Activated CD4-positive, alpha-beta T cell treated with anti-CD3 and anti-CD28 coated beads, Interleukin-2, amount 50 U/mL, for 1 hour (primary cell): ENCODE measurements around the gene CYTH2.

Source experiments
- DNase-seq: peaks from one replicate; pipeline ENCODE4 v3.0.0-alpha.2; 2020

The CYTH2 gene

DNA sequence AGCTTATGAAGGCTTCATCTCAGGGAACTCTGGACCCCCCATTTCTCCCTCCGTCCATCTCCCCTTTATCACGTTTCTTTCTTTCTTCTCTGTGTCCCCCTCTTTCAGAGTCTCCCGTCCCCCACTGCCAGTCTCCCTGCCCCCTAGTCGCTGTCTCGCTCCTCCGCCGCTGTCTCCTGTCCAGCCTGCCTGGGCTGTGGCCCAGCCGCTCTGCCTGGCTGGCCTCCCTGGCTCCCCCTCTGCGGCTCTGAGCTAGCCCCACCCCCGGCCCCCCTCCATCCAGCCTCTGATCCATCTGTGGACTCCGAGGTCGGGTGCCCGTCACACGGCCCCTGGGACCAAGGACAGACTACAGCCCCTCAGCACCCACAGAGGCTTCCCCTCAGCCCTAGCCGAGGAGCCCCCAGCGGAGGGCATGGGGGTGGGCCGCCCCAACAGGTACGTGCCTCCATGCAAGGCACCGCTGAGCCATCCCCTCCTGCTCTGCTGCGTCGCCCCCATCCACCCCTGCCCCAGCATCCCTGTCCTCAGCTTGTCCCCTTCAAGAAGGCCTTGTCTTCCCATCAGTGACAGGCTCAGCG is 14.9 kb upstream of the CYTH2 start:
- DNase-seq = no peak

DNA sequence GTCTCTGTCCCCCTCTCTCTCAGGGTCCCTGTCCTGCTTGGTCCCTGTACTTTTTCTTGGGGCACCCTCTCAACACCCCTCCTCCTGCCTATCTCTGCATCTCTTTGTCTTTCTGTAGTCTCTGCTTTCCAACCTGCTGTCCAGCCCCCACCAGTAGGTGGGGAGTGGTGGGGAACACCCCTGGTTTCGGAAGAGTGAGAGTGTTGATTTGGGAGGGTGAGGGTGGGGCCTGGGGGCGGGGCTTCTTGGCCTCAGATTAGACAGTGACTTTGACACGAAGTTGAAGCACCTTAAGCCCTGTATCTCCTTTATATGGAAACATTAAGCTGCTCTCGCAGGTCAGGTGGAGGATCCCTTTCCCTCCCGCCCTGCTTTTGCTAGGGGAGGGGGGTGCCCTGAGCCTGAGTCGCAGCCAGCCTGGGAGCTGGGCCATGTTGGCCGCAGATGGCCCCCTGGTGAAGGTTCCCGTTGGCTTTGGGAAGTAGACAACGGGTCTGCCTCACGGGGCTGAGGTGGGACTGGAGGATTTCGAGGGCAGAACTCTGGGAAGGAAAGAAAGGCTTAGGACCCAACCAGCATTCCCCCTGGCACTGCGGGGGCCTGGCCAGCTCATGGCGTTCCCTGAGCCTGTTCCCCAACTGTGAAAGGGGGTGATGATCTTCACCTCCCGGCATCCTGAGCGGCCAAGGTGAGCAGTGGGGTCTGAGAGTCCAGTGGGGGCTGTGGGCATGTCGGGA is 13.8 kb upstream of the CYTH2 start, which contains the start of gene KCNJ14:
Gene KCNJ14, plus strand, starts transcription at position 404 of the 737 bp plus-strand sequence. CDS start 6,151 bp downstream, outside the sequence.
- no peak for DNase-seq

DNA sequence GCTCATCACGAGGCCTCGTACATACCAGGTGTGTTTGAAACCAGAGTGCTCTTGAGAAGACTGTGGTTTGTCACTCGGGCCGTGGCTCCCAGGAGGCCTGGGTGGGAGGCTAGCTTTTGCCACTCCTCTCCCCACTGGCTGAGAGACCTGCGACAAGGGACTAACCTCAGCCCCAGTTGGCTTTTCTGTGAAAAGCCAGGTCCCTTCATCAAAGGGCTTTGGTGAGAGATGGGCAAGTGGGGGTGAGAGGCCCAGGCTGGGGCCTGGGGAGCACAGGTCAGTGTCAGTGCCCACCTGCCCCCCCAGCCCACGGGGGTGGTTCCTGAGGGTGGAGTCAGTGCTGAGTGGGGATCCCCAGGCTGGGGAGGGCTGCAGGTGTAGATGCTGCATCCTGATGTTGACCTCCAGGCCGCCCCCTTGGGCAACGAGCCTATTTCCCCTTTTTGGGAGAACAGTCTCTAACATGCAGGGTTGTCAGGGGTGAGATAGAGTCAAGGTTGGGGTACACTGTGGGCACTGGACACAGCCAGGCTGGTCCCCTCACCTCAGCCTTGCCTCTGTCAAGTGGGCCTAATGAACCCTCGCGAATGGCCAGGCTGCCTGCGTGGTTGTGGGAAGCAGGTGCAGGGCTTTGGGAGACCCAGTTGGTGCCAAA is 13.1 kb upstream of the CYTH2 start:
- DNase-seq = no peak

DNA sequence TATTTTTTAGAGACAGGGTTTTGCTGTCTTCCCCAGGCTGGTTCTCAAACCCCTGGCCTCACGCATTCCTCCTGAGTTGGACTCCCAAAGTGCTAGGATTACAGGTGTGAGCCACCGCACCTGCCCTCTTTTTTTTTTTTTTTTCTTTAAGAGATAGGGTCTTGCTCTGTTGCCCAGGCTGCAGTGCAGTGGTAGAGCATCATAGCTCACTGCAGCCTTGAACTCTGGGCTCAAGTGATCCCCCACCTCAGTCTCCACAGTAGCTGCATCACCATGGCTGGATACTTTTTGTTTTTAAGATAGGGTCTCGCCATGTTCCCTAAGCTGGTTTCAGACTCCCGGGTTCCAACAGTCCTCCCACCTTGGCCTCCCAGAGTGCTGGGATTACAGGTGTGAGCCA is 12.3 kb upstream of the CYTH2 start:
- DNase-seq = no peak

DNA sequence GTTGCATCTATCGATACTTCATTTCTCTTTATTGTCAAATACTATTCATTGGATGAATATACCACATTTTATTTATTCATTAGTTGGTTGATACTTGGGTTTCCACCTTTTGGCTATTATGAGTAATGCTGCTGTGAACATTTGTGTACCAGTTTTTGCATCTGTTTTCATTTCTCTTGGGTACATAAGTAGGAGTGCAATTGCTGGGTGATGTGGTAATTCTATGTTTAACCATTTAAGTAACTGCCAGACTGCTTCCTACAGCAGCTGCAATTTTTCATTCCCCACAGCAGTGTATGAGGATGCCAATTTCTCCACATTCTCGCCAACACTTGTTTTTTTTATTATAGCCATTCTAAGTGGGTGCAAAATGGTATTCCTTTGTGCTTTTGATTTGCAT is 11.2 kb upstream of the CYTH2 start:
- DNase-seq = no peak

DNA sequence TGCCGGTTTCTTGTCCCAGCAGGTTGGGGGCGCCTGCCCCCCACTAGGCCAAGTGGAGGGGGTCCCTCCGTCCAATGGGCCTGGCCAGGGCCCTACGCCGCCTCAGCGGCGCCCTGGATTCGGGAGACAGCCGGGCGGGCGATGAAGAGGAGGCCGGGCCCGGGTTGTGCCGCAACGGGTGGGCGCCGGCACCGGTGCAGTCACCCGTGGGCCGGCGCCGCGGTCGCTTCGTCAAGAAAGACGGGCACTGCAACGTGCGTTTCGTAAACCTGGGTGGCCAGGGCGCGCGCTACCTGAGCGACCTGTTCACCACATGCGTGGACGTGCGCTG is 7.6 kb upstream of the CYTH2 start:
- no peak for DNase-seq

DNA sequence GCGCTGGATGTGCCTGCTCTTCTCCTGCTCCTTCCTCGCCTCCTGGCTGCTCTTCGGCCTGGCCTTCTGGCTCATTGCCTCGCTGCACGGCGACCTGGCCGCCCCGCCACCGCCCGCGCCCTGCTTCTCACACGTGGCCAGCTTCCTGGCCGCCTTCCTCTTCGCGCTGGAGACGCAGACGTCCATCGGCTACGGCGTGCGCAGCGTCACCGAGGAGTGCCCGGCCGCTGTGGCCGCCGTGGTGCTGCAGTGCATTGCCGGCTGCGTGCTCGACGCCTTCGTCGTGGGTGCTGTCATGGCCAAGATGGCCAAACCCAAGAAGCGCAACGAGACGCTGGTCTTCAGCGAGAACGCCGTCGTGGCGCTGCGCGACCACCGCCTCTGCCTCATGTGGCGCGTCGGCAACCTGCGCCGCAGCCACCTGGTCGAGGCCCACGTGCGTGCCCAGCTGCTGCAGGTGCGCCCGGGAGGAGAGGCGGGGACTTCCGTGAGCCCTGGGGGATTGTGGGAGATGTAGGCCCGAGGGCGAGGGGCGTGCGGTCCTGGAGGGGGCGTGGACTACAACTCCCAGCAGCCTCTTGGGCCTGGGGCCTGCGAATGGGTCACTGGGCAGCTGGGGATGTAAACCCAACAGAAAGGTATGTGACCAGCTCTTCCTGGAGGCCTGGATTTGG is 7.0 kb upstream of the CYTH2 start:
- no peak for DNase-seq

DNA sequence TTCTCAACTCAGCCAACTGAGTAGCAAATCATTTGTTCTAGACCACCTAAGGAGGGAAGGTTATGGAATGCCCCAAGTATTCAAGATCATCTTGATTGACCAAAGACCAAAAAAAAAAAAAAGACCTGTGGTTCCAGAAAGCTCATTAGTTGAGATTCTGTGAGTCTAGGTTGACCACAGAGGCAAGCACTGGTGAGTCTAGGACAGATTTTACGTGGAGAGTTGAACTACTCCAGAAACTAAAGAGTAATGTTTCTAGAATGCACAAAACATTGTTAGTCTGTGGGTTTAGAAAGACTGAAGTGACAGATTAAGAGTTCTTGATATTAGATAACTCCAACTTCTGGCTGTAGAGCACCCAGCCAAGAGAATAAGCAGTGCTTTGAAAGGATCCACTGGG is 4.0 kb upstream of the CYTH2 start:
- no peak for DNase-seq

DNA sequence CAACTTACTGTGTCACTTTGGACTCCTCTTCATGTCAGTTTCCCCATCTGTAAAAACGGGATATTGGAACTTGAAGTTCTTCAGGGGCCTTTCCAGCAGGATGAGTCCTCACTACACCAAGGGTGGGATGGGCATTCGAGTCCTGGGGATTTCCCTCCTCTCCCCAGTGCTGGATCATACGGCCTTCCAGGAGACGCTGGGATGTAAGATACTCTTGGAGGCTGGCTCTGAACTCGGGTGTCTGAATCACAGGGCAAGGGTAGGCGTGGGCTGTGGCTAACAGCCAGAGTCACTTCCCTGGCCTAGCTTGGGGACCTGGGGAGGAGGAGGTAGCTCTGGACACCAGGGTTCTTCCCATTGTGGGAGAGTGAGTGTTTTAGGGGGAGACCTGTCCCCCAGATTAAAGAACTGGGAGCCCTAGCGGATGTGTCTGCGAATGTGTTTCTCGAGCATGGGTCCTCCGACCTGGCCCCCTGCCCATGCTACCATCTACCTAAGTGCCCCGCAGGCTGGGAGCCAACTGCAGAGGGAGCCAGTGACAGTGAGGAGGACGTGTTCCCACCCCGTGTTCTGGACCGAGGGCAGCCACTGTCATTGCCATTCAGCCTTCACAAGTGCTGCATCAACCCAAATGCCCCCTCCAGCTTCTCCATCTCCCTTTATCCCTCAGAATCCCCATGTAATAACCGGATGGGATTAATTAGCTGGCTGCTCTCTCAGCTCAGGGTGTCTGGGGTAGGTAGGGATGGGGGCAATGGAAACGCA is 2.4 kb upstream of the CYTH2 start:
- DNase-seq = no peak

DNA sequence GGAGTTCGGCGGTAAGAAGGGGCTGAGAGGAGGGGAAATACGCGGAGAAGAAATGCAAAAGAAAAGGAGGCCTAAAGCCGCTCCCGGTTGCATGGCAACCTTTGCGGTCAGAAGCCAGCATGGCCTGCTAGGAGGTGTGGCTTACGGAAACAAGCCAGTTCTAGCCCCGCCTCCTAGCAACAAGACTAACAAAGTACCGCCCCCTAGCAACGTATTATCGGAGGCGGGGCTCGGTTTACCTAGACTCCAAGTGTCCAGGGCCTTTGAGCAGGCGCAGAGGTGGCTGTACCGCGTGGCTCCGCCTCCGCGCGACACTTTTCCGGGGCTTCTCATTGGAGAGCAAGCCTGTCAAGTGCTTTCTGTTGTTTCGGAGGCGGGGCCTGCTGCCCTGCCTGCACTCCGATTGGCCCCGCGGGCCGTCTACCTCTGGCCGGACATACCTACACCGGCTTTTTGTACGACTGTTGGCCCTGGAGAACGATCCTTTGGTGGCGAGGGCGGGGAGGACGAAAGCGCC is 339 bp upstream of the CYTH2 start:
- DNase-seq = peak; percentile 99

DNA sequence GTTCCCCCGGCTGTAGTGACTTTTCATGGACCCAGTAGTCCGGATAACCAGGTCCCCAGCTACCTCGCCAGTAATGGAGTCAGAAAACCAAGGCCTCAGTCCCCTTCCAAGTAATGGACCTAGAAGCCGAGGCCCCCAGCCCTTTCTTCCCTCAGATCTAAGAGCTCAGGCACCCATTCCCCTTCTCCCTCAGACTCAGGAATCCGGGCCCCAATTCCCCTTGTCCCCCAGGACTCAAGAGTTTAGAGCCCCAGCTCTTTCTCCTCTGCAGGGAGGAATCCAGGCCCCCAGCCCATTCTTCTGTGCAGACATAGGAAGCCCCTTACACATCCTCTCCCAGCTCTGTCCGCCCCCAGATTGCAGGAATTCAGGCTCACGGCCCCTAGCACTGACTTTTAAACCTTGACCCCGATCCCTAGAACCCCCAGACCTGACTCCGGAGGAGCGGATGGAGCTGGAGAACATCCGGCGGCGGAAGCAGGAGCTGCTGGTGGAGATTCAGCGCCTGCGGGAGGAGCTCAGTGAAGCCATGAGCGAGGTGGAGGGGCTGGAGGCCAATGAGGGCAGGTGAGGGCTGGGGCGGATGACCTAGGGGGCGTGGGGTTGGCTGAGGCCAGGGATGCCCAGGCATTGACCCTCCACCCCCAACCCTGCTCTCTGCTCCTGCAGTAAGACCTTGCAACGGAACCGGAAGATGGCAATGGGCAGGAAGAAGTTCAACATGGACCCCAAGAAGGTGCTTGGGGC is 938 bp downstream of the CYTH2 start:
- no peak for DNase-seq

DNA sequence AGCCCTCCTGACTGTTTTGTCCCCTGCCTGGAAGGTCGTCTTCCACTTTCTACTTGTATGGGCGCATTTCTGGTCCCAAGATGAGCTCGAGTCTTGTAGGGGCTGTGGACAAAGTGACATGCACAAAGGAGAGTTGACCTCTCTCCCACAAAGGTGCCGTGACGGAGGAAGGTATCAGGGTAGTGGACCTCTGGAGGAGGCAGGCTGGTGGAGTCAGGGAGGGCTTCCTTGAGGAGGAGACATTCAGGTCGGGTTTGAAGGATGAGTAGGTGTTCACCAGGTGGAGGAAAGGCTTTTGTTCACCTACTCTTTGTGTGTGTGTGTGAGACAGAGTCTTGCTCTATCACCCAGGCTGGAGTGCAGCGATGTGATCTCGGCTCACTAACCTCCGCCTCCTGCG is 1.7 kb downstream of the CYTH2 start:
- no peak for DNase-seq

DNA sequence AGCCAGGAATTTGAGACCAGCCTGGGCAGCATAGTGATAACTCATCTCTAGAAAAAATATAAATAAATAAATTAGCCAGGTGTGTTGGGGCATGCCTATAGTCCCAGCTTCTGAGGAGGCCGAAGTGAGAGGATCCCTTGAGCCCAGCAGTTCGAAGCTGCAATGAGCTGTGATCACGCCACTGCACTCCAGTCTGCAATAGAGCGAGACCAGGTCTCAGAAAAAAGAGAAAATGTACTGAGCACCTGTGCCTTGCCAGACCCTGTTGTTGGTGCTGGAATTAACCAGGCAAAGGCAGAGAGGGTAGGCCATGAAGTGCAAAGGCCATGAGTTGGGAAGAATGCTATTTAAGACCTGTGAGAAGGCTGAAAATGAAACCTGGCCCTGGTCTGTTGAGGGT is 2.7 kb downstream of the CYTH2 start:
- DNase-seq = no peak

DNA sequence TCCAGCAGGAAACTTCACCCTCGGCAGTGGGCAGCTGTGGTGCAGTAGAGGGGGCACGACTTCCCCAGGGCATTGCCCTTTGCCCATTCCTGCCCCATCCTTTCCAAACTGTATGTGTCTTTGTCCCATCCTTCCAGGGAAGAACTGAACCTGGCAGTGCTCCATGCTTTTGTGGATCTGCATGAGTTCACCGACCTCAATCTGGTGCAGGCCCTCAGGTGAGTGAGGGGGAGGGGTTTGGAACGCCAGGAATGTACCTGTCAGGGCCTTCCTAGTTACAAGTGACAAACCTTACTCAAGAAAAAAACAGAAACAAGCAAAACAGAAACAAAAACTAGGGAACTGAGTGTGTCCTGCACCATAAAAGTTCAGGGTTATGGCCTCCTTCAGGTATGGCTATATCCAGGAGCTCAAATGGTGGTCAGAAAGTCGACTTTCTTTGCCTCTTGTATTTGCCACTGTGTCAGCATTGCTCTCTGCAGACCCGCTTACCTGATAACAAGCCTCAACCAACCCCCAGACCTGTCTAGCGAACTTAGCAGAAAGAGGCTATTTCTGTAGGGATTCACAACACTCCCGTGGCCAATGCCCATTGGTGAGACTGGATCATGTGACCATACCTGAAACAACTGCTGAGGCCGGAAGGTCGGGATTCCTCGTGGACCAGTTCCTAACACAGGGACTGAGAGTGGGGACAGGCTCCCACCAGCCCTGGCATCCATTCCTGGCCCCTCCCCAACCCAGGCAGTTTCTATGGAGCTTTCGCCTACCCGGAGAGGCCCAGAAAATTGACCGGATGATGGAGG is 4.2 kb downstream of the CYTH2 start:
- DNase-seq = no peak

DNA sequence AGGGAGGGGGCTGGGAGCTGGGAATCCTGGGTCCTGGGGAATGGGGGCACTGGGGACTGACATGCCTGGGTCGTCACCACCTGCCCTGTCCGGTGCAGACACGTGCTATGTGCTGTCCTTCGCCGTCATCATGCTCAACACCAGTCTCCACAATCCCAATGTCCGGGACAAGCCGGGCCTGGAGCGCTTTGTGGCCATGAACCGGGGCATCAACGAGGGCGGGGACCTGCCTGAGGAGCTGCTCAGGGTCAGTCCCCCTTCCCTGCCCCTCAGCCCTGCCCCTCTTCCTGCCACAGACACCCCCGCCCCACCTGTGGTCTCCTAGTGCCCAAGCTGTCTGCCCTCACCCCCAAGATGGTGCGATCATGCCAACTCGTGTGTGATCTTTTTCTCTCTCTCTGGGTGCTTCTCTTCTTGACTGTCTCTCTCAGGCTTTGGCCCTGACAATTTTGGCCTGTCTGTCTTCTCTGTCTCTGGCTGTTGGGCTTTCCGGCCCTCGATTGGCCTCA is 5.0 kb downstream of the CYTH2 start:
- DNase-seq = no peak

DNA sequence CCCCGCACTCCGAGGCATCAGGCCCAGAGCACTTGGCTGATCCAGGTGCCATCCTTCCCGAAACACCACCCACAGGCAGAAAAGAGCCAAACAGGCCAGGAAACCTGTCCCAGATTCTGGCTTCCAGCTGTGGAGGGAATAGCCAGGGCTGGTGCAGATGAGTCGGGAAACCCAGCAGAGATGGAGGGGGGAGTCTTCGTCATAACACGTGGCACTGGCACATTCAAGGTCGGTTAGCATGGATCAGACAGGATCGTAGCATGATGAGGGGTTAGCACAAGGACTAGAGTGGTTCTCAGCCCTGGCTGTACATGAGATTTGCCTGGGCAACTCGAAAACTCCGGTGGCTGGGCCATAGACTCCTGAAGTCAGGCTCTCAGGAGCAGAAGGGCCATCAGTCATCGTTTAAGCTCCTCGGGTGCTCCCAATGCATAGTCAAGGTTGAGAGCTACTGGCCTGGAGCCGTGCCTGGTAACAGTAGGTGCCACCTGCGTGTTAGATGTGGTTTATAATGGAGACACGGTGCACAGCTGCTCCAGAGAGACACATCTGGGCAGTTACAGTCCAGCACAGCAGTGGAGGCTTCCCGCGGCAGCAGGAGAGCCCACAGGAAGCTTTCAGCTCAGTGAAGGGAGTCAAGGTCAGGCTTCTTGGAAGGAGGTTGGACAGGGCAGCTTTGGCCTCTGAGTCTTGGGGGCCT is 6.3 kb downstream of the CYTH2 start:
- DNase-seq = no peak

DNA sequence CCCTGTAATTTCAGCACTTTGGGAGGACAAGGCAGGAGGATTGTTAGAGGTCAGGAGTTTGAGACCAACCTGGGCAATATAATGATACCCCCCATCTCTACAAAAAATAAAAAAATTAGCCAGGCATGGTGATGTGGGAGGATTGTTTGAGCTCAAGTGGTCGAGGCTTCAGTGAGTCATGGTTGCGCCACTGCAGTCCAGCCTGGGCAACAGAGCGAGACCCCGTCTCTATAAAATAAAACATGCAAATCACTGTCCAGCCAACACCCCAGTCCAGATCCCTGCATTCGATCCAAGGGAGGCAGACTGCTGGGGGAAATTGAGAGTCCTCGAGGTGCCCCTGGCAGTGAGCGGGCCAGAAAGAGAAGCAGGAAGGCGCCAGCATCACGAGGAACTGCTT is 7.0 kb downstream of the CYTH2 start:
- no peak for DNase-seq

DNA sequence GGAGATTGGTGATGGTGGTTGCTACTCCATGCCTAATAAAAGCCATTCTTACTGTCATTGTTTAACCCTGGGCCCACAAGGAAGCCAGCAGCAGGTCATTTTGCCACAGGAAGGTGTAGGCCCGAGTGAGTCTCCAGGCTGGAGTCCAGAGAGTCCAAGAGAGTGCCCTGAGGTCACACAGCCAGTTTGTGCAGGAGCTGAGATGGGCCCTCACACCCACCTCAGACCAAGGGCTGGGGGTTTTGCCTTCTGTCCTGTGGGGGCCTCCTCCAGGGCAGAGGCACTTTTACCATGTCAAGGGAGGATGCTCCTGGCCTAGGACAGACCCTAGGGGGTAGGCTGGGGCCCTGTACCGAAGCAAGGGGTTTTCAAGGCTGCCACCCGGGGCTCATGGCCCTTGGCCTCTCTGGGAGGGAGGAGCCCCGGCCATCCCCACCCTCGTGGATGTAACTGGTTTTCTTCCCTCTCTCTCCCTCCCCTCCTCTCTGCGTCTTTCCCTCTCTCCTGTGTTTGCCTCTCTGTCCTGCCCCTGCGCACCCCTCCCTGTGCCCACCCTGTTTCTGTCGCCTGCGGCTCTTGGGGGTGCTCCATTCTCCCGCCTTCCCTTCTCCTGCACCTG is 8.0 kb downstream of the CYTH2 start:
- no peak for DNase-seq

DNA sequence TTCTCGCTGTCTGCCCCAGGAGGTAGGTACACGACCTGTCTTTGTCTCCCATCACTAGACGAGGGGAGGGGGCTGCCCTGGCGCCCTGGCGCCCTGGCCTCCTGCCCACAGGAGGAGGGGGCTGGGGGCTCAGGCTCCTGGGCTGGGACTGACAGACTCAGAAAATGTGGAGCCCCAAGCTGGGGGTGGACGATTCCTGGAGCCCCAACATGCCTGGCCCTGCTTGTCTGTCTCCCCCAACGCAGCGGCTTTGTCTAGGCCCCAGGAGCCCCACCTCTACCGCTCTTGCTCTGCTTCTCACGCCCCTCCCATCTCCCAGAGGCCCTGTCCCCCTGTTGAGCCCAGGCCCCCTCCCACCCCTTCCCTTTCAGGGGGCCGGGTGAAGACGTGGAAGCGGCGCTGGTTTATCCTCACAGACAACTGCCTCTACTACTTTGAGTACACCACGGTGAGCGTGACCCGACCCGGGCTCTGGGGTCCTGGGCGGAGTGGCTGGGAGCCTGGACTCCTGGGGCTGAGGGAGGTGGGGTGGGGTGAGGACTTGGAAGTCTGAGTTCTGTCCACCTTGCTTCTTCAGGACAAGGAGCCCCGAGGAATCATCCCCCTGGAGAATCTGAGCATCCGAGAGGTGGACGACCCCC is 8.6 kb downstream of the CYTH2 start:
- DNase-seq = no peak
